Gastrocnemius medialis (tissue), 4 donors: ENCODE data around the gene OCLN.

Source experiments
- CTCF ChIP-seq, 5 experiments: fragments of 450-650 bp in 3 of 5; fragments of 200-600 bp in 2 of 5; sonication (generic) in 2 of 5; IDR thresholded peaks in 4 of 5; conservative IDR thresholded peaks in 1 of 5; 1 replicate in 4 of 5; 2 replicates in 1 of 5; pipeline ENCODE4 v1.5.1; 2016 to 2019; ENCODE audit warnings: antibody characterized with exemption in 5 of 5, mild to moderate bottlenecking in 3 of 5, moderate library complexity in 3 of 5
- POLR2A ChIP-seq, 2 donors: fragments of 450-650 bp; IDR thresholded peaks; one replicate each; pipeline ENCODE4 v1.6.1; 2017; ENCODE audit warnings: antibody characterized with exemption in 2 of 2, mild to moderate bottlenecking in 2 of 2, moderate library complexity in 2 of 2

- TF ChIP-seq POLR2A (IDR thresholded peaks at IDR 0.05) (no peak), CTCF (IDR thresholded peaks at IDR 0.05 in 4 of 5, conservative IDR thresholded peaks at IDR 0.05 in 1 of 5) (no peak)
These were observed 30.4 kb upstream of the OCLN start for GRCh38 chr5:69462170-69462569.
